ENCODE measurements around the gene ADAMTS17.
"Not testable (repeated sequence)": the region's sequence is repeated elsewhere in the genome, so short reads cannot be mapped to it uniquely, and the experiment has no call there.

Gene ADAMTS17

DNA sequence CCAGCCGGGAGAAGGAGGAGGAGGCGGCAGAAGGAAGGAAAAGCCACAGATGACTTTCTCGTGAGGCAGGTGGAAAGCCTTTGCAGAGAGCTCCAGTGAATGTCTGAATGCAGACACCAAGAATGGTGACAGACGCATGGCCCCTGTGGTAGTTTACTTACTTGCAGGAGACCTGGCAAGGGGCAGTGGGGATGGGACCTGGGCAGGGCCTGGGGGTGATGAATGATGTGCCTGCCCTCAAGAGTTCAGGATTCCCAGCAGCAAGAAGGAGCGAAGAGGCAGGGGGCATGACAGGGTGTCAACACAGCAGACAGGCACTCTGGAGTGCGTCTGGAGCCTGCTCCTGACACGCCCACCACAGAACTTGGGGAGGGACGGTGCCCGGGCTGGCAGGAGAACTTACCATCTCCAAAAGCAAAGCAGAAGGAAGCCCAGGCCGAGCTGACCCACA, 348.1 kb downstream of the ADAMTS17 start:
- DNase-seq (ENCODE audit: low read depth) = no peak

GRCh38 chr15:99993262-99993661, 348.5 kb downstream of the ADAMTS17 start:
- no peak for DNase-seq (ENCODE audit: low read depth)

DNA sequence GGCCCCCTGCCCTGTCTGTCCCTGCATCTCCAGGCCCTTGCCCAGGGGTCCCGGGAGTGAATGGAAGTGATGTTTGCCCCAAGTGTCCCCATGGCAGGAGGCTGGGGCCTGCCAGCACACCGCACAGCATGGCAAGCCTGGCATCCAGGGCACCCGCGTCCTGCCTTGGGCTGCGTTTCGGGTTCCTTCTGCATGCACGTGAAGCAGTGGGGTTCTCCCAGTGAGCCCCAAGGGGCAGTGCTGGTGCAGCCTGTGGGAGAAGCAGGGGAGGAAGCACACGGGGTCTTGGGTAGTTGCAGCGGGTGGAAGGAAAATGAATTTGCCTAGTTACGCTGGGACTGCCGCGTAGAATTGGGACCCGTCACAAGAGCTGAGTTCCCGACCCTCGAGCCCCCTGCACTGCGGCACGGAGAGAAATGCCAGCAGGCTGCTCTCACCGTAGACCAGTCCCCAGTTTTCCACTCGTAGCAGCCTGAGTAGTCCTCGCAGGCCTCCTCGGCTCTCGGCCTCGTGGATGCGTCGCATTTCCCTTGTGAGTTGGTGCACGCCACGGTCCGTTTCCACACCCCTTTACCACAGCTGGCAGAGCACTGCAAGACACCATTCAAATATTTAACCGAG, 349.1 kb downstream of the ADAMTS17 start:
- no peak for DNase-seq (ENCODE audit: low read depth)

GRCh38 chr15:99989095-99989494, 352.7 kb downstream of the ADAMTS17 start:
- no peak for DNase-seq (ENCODE audit: low read depth)

DNA sequence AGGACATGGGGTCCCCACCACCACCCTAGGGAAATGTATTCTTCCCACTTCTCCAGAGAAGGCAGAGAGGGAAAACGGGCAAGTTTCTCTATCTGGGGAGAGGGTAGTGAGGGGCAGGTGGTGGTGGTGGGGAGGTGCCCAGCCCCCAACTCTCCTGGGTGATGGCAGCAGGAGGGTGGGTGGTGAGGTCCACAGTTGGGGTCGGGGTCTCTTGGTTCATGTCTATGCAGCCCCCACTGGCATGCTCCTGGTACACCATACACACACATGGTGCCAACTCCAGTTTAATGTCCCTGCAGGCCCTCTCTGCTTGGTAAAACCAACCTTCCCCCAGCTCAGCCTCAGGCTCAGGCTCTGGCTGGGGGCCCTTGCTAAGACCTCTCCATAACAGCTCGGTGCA, 354.1 kb downstream of the ADAMTS17 start:
- no peak for DNase-seq (ENCODE audit: low read depth)

DNA sequence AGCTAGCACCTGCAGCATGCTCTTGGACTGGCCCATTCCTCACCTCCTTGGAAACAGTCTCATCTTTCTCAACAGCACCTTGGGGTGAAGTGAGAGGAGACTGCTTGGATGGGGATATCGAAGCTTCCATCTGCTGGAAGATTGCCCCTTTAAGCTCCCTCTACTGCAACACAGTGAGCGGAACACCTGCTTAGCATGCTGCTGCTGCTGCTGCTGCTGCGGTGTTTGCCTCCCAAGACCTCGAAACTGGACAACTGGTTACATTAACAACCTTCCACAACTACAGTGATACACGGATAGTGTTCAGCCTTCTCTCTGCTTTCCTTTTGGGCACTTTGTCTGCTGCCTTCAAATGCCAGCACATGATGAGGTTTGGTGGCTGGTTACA, 354.7 kb downstream of the ADAMTS17 start:
- no peak for DNase-seq (ENCODE audit: low read depth)

DNA sequence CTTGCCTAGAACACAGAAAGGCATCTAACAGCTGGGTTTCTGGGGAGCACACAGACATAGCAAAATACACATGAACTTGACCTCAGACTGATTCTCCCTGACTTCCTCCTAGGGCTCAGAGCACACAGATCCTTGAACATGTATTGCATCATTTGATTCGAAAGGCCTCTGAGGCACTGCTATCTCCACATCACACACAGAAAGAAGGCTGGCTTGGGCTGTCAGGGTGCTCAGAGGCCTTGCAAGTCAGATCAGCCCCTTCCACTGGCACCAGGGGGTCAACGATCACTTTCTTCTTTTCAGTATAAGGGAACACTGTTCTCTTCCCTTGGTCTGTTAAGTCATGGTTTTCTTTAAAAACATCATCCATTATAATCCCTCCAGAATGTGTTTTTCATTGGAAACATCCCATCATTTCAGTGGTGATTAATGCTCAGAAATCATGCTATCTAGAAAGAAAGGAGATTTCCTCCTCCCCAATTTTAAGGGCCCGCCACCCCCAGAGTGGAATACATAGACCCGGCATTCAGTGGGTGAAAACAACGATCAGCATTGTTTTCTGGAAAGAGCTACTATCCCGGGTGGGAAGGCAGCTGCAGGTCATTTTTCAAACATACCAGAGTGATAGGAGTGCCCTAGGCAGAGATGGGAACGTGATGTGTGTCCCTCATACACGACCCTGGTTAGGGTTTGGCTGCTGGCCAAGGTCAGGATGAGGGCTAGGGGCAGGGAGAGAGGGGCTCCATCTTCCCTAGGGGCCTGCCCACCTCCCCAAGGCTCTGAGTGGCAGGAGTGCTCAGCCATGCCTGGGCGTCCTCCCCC, 355.3 kb downstream of the ADAMTS17 start:
- no peak for DNase-seq (ENCODE audit: low read depth)

- no peak for DNase-seq (ENCODE audit: low read depth)
Measured at GRCh38 chr15:99985878-99986277, 355.9 kb downstream of the ADAMTS17 start.

GRCh38 chr15:99984491-99985243, 357.1 kb downstream of the ADAMTS17 start:
- no peak for DNase-seq (ENCODE audit: low read depth)

DNA sequence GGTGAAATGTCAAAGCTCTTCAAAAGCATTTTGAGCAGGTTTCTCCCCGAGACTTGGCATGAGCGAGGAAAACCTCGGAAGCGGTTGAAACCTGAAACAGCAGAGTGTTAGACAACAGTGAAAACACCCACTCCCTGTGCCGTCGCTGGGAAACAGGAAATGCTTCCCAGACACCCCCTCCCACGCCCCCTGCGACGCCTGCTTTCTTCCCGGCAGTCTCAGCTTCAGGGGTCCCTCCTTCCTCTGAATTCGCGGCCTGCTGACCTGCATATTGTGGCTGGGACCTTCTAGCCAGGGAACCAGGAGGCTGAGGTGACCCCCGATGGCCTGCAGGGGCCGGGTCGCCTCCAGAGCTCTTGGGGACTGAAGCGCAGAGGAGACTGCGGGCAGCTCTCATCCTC, 357.9 kb downstream of the ADAMTS17 start:
- no peak for DNase-seq (ENCODE audit: low read depth)

DNA sequence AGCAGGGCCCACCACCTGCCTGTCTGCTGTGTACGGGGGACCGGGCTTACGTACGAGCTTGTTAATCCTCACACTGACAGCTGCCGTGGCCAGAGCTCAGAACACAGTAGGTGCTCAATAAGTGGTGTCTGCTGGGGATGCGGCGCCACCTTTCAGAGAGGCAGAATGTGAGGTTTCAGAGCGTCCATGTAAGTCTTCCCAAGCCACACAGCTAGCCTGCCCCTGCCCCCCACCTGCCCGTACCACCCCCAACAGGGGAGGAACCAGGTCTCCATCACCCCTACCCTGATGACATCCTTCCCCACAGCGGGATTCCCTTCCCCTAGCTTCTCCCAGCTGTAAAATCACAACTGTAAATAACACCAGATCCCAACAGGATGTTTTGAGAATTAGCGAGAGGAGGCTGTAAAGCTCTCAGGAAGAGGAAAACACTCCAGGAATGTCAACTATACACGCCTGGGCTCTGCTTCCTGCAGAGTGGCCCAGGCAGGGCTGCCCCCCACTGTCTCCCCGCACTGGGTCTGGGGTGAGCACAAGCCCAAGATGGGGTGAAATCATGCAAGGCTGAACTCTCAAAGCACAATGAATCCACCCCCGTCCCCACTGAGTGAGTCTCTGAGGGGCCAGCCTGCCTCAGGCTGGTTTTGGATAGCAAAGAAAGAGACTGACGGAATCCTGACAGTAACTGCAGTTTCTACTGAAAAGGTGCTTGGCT, 358.4 kb downstream of the ADAMTS17 start:
- DNase-seq (ENCODE audit: low read depth) = no peak

GRCh38 chr15:99982662-99983061, 359.1 kb downstream of the ADAMTS17 start:
- no peak for DNase-seq (ENCODE audit: low read depth)

GRCh38 chr15:99981839-99982658, 359.7 kb downstream of the ADAMTS17 start:
- no peak for DNase-seq (ENCODE audit: low read depth)

GRCh38 chr15:99981191-99981647, 360.6 kb downstream of the ADAMTS17 start:
- DNase-seq (ENCODE audit: low read depth) = no peak

DNA sequence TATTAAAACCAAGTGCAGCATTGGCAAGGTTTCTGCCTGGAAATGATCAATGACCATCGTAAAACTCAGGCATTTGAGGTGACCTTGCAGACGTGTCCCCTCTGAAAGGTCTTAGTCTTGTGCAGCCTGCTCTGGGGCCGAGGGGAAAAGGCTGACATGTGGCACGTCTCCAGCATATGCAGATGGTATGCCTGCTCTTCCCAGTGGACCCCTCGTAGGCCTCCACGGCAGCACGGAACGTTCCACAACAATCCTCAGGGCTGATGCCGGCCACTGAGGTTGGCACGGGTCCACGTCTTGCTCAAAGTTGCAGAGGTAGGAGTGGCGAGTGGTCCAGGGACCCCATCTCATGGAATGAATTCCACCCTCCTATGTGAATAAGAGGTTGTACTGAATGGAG, 361.0 kb downstream of the ADAMTS17 start:
- DNase-seq (ENCODE audit: low read depth) = no peak

DNA sequence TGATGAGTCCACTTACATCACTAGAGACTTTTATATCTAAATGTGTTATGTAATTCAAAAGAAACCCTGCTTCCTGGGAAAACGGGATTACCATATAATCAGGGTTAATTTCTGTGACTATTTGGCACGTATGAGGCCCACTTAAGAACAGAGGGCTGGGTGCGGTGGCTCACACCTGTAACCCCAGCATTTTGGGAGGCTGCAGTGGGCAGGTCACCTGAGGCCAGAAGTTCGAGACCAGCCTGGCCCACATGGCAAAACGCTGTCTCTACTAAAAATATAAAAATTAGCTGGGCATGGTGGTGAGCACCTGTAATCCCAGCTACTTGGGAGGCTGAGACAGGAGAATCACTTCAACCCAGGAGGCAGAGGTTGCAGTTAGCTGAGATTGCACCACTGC, 361.9 kb downstream of the ADAMTS17 start:
- not testable (repeated sequence) for DNase-seq (ENCODE audit: low read depth)

DNA sequence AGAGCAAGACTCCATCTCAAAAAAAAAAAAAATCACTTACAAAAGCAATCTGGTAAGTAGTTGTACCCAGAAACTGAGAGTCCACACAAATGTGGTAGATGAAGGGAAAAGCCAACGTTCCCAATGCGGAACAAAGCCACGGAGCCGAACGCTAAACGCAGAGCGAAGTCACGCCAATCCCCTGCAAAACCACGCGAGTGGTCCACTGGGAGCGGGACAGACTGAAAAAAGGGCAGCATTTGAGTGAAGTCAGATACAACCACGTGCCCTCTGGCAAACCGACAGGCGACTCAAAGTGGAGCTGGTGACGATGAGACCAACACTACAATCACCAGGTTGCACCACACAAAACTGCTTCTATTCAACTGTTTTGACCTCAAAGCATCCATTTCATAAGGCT, 362.4 kb downstream of the ADAMTS17 start:
- no peak for DNase-seq (ENCODE audit: low read depth)

- no peak for DNase-seq (ENCODE audit: low read depth)
Measured at GRCh38 chr15:99978426-99978825, 363.3 kb downstream of the ADAMTS17 start.

DNA sequence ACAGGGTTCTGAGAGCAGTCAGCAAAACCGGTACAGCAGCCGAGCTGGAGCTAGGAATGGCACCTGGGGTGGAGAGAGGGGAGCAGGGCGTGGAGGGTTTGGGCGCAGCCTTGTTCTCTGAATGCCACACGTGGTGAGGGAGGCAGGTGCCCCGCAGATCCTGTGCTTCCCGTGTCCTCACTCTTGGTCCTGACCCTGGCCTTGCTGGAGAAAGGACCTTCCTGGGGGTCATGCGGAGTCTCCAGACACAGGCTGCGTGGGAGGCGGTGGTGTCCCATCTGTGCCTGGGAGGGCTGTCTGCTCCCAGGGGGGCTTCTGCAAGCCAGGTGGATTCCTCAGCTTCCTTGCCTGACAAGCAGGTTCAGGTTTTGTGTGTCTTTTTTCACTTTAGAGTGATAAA, 363.8 kb downstream of the ADAMTS17 start:
- DNase-seq (ENCODE audit: low read depth) = no peak

- DNase-seq (ENCODE audit: low read depth) = no peak
Measured at GRCh38 chr15:99976811-99977271, 364.9 kb downstream of the ADAMTS17 start.

- no peak for DNase-seq (ENCODE audit: low read depth)
Measured at GRCh38 chr15:99976000-99976399, 365.8 kb downstream of the ADAMTS17 start.

All from activated T-helper 9 cell treated with anti-CD3 and anti-CD28 coated beads, Interleukin-2, amount 50 U/mL, for 16 hours (primary cell).